ENCODE data around the gene NLRX1.
"Not testable (repeated sequence)": the region's sequence is repeated elsewhere in the genome, so short reads cannot be mapped to it uniquely, and the experiment has no call there.

Gene NLRX1

GRCh38 chr11:119205574-119206510 is 37.3 kb downstream of the NLRX1 start, which contains the start of gene CBL:
Gene CBL, plus strand, starts transcription at chr11:119206339. Its CDS starts 79 bp downstream, at chr11:119206418.
- in situ Hi-C loops (cut with MboI; ENCODE audit: low sequenced_read_pairs) = no loop called here

DNA sequence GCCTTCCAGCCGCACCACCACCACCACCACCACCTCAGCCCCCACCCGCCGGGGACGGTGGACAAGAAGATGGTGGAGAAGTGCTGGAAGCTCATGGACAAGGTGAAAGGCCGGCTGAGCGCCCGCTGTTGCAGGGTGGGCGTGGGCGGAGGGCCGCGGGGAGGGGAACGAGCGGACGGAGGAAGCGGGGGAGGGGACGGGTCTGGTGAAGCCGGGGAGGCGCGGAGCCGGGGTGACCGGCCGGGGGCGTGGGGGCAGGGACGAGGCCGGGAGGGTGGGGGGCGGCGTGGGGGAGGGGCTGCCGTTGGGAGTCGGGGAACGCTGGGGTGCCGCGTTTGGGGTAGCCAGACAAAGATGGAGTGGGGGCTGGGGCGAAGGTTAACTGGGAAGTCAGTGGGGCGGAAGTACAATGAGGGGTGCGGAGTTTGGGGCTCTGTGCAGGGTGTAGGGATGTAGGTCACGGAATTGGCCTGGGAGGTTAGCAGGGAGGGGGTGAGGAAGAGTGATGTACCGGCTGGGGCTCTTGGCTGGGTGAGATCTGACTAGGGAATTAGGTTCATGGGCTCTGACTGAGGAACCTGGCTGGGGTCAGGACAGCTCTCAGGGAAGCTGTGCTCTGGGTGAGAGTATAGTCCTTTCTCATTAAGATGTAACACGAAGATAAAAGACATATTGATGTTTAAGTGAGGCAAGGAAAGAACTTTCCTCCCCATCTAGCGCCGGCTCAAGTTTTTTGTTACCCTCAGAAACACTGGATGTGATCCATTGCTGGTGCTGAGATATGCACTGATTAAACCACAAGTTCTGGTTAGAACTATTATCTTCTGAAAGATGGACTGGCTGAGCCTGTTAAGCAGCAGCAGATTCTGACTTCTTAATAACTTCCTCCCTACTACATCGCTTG is 38.2 kb downstream of the NLRX1 start:
- in situ Hi-C loops (cut with MboI; ENCODE audit: low sequenced_read_pairs) = no loop called here

DNA sequence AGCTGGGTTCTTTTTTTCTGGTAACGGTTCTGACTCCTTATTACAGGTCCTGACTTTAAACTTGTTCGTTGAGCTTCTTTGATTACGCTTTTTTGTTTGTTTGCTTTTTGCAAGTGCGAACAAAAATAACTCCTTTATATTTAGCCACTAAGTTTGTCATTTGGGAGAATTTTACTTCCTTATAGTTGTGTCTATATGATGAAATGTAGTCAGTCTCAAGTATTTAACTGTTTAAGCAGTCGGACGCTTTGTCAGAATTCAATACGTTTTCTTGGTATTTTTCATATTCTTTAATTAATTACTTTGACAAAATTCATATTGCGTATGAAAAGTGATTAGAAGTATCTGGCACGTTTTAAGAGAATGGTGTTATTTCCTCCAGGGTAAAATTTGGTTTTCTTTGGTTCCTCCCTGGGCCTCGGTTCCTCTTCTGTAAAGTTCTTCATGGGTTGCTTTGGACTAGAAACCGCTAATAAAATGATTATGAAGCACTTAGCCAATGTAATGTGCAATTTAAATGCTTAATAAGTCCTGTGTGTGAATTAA is 39.0 kb downstream of the NLRX1 start:
- in situ Hi-C loops (cut with MboI; ENCODE audit: low sequenced_read_pairs) = no loop called here

- in situ Hi-C loops (cut with MboI; ENCODE audit: low sequenced_read_pairs) = no loop called here
Measured at GRCh38 chr11:119209186-119209585, 40.7 kb downstream of the NLRX1 start.

- in situ Hi-C loops (cut with MboI; ENCODE audit: low sequenced_read_pairs) = no loop called here
Measured at GRCh38 chr11:119210050-119210449, 41.5 kb downstream of the NLRX1 start.

- in situ Hi-C loops (cut with MboI; ENCODE audit: low sequenced_read_pairs) = no loop called here
Measured at GRCh38 chr11:119218141-119218878, 49.8 kb downstream of the NLRX1 start.

DNA sequence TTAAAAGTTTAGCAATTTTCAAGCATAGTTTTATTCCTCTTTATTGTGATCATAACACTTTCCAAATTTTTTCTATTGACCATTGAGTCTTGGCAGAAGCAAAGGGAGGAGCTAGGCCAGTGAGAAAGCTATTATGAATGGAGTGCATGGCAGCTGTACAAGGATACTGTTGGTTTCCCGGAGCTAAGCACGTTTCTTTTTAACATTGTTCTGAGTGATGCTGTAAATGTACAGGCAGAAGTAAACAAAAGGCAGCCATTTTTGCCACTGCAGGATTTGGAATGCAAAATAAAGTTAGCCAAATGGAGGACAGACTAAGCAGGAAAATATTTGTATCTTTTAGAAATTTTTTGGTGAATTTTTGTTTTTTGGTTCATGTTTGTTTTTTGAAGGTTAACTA is 53.8 kb downstream of the NLRX1 start:
- in situ Hi-C loops (cut with MboI; ENCODE audit: low sequenced_read_pairs) = no loop called here

GRCh38 chr11:119222891-119223290 is 54.4 kb downstream of the NLRX1 start:
- in situ Hi-C loops (cut with MboI; ENCODE audit: low sequenced_read_pairs) = no loop called here

- in situ Hi-C loops (cut with MboI; ENCODE audit: low sequenced_read_pairs) = no loop called here
Measured at GRCh38 chr11:119223856-119224255, 55.3 kb downstream of the NLRX1 start.

DNA sequence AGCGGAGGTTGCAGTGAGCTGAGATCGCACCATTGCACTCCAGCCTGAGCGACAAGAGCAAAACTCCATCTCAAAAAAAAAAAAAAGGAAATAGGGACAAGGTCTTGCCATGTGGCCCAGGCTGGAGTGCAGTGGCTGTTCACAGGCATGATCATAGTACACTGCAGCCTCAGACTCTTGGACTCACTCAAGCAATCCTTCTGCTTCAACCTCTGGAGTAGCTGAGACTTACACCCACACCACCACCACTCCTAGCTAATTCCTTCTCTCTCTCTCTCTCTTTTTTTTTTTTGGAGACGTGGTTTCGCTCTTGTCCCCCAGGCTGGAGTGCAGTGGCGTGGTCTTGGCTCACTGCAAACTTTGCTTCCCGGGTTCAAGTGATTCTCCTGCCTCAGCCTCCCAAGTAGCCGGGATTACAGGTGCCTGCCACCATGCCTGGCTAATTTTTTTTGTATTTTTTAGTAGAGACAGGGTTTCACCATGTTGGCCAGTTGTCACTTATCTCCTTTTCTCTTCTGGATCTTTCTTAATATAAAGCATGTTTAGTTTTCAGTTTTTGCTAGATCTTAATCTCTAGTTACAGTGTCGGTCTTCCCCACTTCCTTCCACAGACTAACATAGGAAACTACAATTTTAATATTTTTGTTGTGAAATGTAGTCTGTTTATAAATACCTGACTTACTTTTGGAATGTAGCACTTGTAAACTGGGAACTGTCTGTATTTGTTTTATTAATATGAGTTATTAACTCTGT is 60.2 kb downstream of the NLRX1 start:
- in situ Hi-C loops (cut with MboI; ENCODE audit: low sequenced_read_pairs) = not testable (repeated sequence)

DNA sequence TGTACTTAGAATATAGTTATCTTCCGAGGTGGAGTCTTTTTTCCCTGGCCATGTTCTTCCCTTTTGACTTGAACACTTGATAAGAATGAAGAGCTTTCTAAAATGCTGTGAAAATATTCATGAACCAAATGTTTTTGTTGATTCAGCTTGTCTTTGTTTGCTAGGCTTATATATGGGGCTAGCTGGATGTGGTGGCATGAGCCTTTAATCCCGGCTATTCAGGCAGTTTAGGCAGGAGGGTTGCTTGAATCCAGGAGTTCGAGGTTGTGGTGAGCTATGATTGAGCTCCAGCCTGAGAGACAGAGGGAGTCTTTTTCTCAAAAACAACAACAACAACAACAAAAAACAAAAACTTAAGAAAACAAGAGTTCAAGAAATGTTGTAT is 60.8 kb downstream of the NLRX1 start:
- in situ Hi-C loops (cut with MboI; ENCODE audit: low sequenced_read_pairs) = no loop called here

- in situ Hi-C loops (cut with MboI; ENCODE audit: low sequenced_read_pairs) = no loop called here
Measured at GRCh38 chr11:119229741-119230140, 61.2 kb downstream of the NLRX1 start.

Data from HL-60/S4 treated with retinoic acid at 250 ng/mL for 4 days and 3 days (cell line).